Measurements from ENCODE around the gene SPOCK2.

The SPOCK2 gene

DNA sequence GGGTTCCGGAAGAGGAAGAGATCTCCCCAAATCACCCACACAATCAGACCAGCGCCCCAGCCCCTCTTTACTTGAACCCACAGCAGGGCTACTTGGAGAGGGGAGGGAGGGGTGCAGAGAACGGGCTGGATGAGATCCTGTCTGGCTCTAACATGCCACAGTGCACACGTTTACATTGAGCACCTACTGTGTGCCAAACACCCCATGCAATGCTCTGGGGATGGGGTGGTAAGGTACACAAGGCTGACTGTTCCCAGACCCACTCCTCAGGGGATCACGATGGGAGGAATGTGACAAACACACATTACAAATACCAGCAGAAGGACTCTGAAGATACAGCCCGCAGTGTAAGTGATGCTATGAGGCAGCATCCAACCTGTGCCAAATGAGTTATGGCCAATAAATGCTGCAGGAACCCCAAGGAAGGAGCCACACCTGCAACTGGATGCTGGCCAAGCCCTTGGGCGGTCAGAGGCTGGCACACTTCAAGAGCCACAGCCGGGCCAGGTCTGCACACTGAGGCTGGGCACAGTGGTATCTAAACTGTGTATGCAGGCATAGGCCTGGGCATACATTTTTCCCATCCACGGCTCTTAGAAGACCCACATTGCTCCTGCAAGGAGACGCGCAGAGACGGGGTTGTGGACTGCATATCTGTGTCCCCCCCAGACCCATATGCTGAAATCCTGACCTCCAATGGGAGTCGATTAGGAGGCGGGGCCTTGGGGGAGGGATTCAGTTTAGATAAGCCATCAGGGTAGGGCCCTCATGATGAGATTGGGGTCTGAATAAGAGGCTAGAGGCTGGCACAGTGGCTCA lies 6.4 kb downstream of the SPOCK2 start:
- H3K27ac ChIP-seq = no peak overlapping the region; the same call in 1 of the 2 replicates
- TF ChIP-seq, protein P1, sequence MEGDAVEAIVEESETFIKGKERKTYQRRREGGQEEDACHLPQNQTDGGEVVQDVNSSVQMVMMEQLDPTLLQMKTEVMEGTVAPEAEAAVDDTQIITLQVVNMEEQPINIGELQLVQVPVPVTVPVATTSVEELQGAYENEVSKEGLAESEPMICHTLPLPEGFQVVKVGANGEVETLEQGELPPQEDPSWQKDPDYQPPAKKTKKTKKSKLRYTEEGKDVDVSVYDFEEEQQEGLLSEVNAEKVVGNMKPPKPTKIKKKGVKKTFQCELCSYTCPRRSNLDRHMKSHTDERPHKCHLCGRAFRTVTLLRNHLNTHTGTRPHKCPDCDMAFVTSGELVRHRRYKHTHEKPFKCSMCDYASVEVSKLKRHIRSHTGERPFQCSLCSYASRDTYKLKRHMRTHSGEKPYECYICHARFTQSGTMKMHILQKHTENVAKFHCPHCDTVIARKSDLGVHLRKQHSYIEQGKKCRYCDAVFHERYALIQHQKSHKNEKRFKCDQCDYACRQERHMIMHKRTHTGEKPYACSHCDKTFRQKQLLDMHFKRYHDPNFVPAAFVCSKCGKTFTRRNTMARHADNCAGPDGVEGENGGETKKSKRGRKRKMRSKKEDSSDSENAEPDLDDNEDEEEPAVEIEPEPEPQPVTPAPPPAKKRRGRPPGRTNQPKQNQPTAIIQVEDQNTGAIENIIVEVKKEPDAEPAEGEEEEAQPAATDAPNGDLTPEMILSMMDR (conservative IDR thresholded peaks at IDR 0.05) = no peak
- no peak for TF ChIP-seq ZFX (IDR thresholded peaks at IDR 0.05)

DNA sequence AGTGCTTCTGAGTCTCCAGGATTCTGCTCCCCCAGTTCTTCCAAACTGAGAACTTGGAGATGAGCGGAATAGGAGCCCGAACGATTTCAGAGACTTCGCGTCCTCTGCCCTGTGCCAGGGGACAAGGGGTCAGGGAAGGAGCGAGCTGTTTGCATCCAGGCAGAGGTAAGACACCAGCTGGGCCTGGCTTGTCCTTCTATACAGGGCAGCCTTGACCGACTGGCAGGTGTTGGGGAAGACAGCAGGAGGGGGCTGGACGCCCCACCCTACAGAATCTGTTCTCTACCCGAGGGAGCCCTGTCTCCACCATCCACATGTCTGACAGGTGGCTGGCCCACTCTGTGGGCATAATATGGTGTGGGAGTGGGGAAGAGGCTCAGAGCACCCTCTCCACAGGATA lies 7.1 kb downstream of the SPOCK2 start:
- no peak overlapping the region for H3K27ac ChIP-seq

DNA sequence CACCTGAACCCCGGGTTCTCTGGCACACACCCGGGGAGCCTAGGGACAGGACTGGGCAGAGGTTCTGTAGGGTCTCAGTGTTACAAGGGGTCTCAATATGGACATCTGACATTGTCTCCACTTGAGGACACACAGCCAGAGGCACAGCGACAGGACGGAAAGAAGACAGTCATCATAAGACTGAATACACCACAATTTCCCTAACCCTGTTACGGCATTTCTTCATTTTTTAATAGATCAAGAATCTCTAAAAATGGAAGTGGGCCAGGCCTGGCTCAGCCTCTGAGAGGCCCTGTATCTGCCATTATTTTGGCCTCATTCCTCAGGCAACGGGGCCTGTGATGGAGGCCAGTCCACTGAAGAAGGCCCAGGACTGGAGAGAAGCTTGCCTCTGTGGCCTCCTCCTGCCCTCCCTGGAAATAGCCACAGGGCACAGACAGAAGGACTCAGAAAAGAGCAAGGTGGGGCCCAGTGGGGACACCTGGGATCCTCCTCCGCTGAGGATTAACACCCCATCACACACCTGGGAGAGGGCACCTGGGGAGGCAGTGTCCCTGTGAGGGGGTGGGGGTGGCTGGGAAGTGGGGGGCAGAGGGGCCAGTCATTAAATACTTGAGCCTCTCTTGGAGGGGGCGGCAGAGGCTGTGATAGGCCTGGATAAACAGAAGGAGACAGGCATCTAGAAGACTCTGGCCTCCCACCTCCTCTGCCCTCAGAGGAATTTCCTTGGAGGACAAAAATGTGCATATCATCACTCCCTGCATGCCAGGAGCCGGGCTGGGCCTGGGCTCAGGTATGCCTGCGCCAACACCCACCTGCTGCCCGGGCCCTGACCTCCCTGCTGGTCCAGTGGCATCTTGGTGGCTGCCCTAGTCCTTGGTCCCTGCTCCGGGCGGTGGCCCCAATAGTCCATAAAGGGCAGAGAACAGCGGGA lies 8.0 kb downstream of the SPOCK2 start:
- H3K27ac ChIP-seq = no peak overlapping the region
- TF ChIP-seq, protein P1 (conservative IDR thresholded peaks at IDR 0.05) = no peak
- TF ChIP-seq ZFX (IDR thresholded peaks at IDR 0.05) = no peak

More for the DNA sequence above, 7.1 kb downstream of the SPOCK2 start:
- TF ChIP-seq, protein P1 (conservative IDR thresholded peaks at IDR 0.05) = no peak
- no peak for TF ChIP-seq ZFX (IDR thresholded peaks at IDR 0.05)

DNA sequence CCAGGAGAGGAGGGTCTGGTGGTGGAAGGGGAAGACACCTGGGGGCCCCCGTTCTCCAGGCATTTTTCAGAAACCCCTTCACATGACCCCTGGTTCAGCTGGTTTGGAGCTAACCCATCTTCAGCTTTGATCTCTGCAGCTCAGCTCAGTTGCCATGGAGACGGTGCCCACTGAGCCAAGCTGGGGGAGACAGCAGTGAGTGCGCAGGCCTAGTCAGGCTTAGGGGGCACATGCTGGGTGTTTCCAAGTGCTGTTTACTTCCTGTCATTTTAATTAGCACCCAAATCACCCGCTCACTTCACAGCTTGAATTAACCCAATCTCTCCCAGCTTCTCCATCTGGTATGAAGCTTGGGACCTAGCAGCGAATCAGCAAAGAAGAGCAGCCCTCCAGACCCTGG lies 9.0 kb downstream of the SPOCK2 start:
- no peak overlapping the region for H3K27ac ChIP-seq
- TF ChIP-seq, protein P1 (conservative IDR thresholded peaks at IDR 0.05) = no peak
- no peak for TF ChIP-seq ZFX (IDR thresholded peaks at IDR 0.05)

DNA sequence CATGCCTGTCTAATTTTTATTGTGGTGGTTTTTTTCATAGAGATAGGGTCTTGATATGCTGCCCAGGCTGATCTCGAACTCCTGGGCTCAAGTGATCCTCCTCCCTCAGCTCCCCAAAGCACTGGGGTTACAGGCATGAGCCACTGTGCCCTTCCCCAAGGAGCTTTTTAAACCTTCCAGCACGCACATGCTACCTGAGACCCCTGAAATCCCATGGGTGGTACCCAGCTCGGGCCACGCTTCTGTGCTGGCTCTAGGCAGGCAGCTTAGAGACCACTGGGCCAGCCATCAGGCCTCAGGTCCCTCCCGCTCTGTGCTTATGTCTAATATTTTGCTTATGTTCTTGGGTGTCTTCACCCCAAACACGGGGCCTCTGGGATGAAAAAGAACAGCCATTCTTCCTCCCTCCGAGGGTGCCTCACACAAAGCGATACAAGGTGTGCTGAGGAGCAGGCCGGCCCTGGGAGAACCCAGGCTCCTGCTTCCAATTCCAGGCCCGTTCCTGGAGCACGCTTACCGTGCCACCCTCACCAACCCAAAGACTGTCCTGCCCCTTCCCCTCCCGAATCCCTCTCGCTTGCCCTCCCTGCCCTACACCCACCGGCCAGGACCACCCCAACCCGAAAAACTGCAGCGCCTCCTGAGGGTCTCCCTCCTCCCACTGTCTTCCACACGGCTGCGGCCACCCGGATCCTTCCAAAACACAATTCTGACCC lies 10.9 kb downstream of the SPOCK2 start:
- TF ChIP-seq, protein P1 (conservative IDR thresholded peaks at IDR 0.05) = no peak
- no peak for TF ChIP-seq ZFX (IDR thresholded peaks at IDR 0.05)
- no peak overlapping the region for H3K27ac ChIP-seq

DNA sequence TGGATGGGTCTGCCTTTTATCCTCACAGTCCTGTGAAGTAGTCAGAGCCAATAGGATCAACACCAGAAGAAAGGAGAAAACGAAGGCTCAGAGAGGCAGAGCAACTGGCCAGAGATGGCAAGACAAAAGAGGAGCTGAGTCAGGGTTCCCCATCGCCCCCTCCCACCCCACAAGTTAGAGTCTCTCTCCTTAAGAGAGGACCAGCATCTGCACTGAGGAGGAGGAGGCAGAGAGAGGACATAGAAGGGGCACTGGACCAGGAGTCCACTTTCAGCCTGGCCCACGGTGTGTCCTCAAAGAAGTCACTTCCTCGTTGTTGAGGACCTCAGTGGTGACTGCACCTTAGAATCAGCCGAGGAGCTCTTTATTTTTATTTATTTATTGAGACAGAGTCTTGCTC lies 11.6 kb downstream of the SPOCK2 start:
- no peak for TF ChIP-seq ZFX (IDR thresholded peaks at IDR 0.05)
- TF ChIP-seq, protein P1 (conservative IDR thresholded peaks at IDR 0.05) = no peak

More for the DNA sequence above, 11.6 kb downstream of the SPOCK2 start:
- H3K27ac ChIP-seq = no peak overlapping the region
